Thyroid gland (tissue), 4 donors: Measurements from ENCODE around the gene HSD11B2. TPM values are rescaled to one million over a fixed set of nuclear protein-coding genes. Genes with fewer than 3 reads are reported as not detected.
A peak's percentile ranks its signal among the peaks of the same experiment; 100 is the strongest.

Experiments used
- DNase-seq, 2 donors: peaks; one replicate each; pipeline ENCODE4 v3.0.0-alpha.2; 2019
- H3K27ac ChIP-seq, 3 donors: fragments of 200-600 bp; sonication (generic); 1 replicate in 2 of 3; 2 replicates in 1 of 3; pipeline ENCODE4 v1.5.1; 2016 to 2019; ENCODE audit warnings: mild to moderate bottlenecking in 1 of 3, moderate library complexity in 1 of 3
- H3K27me3 ChIP-seq: fragments of 200-600 bp; sonication (generic); one replicate; pipeline ENCODE4 v1.5.1; 2019
- H3K36me3 ChIP-seq, 2 donors: fragments of 200-600 bp; sonication (generic); one replicate each; pipeline ENCODE4 v1.5.1; 2016 to 2019
- H3K4me1 ChIP-seq, 2 donors: fragments of 200-600 bp; sonication (generic); one replicate each; pipeline ENCODE4 v1.5.1; 2017 to 2019
- H3K4me3 ChIP-seq, 3 donors: fragments of 200-600 bp; sonication (generic); replicated peaks in 1 of 3; 1 replicate in 2 of 3; 2 replicates in 1 of 3; pipeline ENCODE4 v1.5.1; 2016; ENCODE audit warnings: mild to moderate bottlenecking in 1 of 3
- H3K9me3 ChIP-seq: fragments of 200-600 bp; sonication (generic); one replicate; pipeline ENCODE4 v1.5.1; 2017
- CTCF ChIP-seq, 6 experiments: fragments of 200-600 bp in 3 of 6; fragments of 450-650 bp in 3 of 6; sonication (generic) in 3 of 6; IDR thresholded peaks; one replicate each; pipeline ENCODE4 v1.5.1; 2016 to 2019; ENCODE audit warnings: antibody characterized with exemption in 6 of 6, mild to moderate bottlenecking in 2 of 6, inconsistent platforms in 1 of 6, moderate library complexity in 1 of 6
- POLR2A ChIP-seq, 2 donors: fragments of 450-650 bp; IDR thresholded peaks; one replicate each; pipeline ENCODE4 v1.6.1; 2017; ENCODE audit warnings: antibody characterized with exemption in 2 of 2, mild to moderate bottlenecking in 2 of 2, moderate library complexity in 1 of 2
- WGBS, 2 donors: methylation state at CpG; one replicate each; pipeline ENCODE4 v1.1.5; 2017; 5-methylcytosine and 5-hydroxymethylcytosine counted together
- intact Hi-C: fragments of 100-400 bp; cut with DNase I; formaldehyde crosslinking; loops from one replicate; pipeline ENCODE4 v1.15.1; 2023
- total RNA-seq, 4 donors: library from RNA; depleted of rRNA; stranded (reverse); fragments of >200 nt; gene quantifications; one replicate each; pipeline ENCODE4 v1.2.3, GENCODE V29; 2016

HSD11B2 gene
- total RNA-seq, 4 donors from 2014 or later = 4.6 to 11.9 (median 9.0) TPM

- H3K4me3 ChIP-seq = no peak overlapping the region
- intact Hi-C loops = no loop called here
- H3K27ac ChIP-seq = peak overlapping the region; percentile 58 to 76 (median 63)
- H3K4me1 ChIP-seq = peaks cover 81 to 94% of the 10 kb centered on the region in 2 donors
- no peak for DNase-seq
- TF ChIP-seq CTCF (IDR thresholded peaks at IDR 0.05) (no peak), POLR2A (IDR thresholded peaks at IDR 0.05) (no peak)
- WGBS, 2 donors = 86 to 93% methylated on average over 5 of the region's 5 CpGs
- no peaks in the 10 kb centered on the region for H3K9me3 ChIP-seq
- no peaks in the 10 kb centered on the region for H3K27me3 ChIP-seq
- no peaks in the 10 kb centered on the region for H3K36me3 ChIP-seq
Measured at GRCh38 chr16:67448580-67448979, 17.7 kb downstream of the HSD11B2 start.

GRCh38 chr16:67449336-67449735 is 18.4 kb downstream of the HSD11B2 start:
- Histone ChIP-seq H3K4me3 (no peak overlapping the region), H3K27ac (peak overlapping the region; percentile 58 to 76 (median 63)), H3K9me3 (no peaks in the 10 kb centered on the region), H3K36me3 (no peaks in the 10 kb centered on the region), H3K4me1 (peaks cover 73 to 94% of the 10 kb centered on the region in 2 donors), H3K27me3 (no peaks in the 10 kb centered on the region)
- peak; percentile 91 for DNase-seq
- WGBS, 2 donors = 19 to 35% methylated on average over 2 of the region's 2 CpGs
- intact Hi-C loops = no loop called here
- TF ChIP-seq POLR2A (IDR thresholded peaks at IDR 0.05) (no peak), CTCF (IDR thresholded peaks at IDR 0.05) (no peak)

- peak; percentile 63 to 78 for DNase-seq
- H3K4me3 ChIP-seq = no peak overlapping the region
- 69 to 71% methylated on average over 1 to 3 of the region's 3 CpGs for WGBS, 2 donors
- intact Hi-C loops = no loop called here
- no peaks in the 10 kb centered on the region for H3K27me3 ChIP-seq
- H3K9me3 ChIP-seq = no peaks in the 10 kb centered on the region
- no peaks in the 10 kb centered on the region for H3K36me3 ChIP-seq
- H3K4me1 ChIP-seq = peaks cover 69 to 90% of the 10 kb centered on the region in 2 donors
- peak overlapping the region; percentile 53 to 63 (median 58) for H3K27ac ChIP-seq
- TF ChIP-seq POLR2A (IDR thresholded peaks at IDR 0.05) (no peak), CTCF (IDR thresholded peaks at IDR 0.05) (no peak)
Measured at GRCh38 chr16:67449739-67450138, 18.8 kb downstream of the HSD11B2 start.

- H3K27ac ChIP-seq = peak overlapping the region; percentile 38 to 63 (median 53)
- intact Hi-C loops = no loop called here
Measured at GRCh38 chr16:67451061-67451703, 20.3 kb downstream of the HSD11B2 start.

More at GRCh38 chr16:67451061-67451703, 20.3 kb downstream of the HSD11B2 start:
- Histone ChIP-seq H3K9me3 (no peaks in the 10 kb centered on the region), H3K36me3 (no peaks in the 10 kb centered on the region), H3K4me1 (peaks cover 58 to 89% of the 10 kb centered on the region in 2 donors), H3K4me3 (no peak overlapping the region), H3K27me3 (no peaks in the 10 kb centered on the region)
- no peak for DNase-seq
- TF ChIP-seq CTCF (IDR thresholded peaks at IDR 0.05) = no peak
- no peak for TF ChIP-seq POLR2A (IDR thresholded peaks at IDR 0.05)
- 68 to 86% methylated on average over 9 to 12 of the region's 12 CpGs for WGBS, 2 donors
